Heart left ventricle (tissue), 13 donors: ENCODE results near the gene TSACC.

ENCODE experiments used
- CTCF ChIP-seq, 12 donors: fragments of 200-600 bp; sonication (generic) in 4 of 12; IDR thresholded peaks; one replicate each; pipeline versions ENCODE4 v1.5.0 to v1.8.0; 2018 to 2022; ENCODE audit warnings: antibody characterized with exemption in 12 of 12, mild to moderate bottlenecking in 5 of 12
- POLR2A ChIP-seq, 2 donors: fragments of 450-650 bp; IDR thresholded peaks; one replicate each; pipeline ENCODE4 v1.6.1; 2017; ENCODE audit warnings: antibody characterized with exemption in 2 of 2, mild to moderate bottlenecking in 2 of 2, moderate library complexity in 2 of 2
- donor health status: ischemic (EF 13 %, LVEDD 7.1; RV severe dilation, severe dysfunction).
- donor health status: DM: no; HTN: yes; CAD: no.
- donor health status: DM: no; HTN: no; CAD: no.
- donor health status: ischemic (EF 25% LVEDD 6.9; RV normal size, moderate dysfunction).
- donor health status: ischemic (EF 25% LVEDD 5.7; RV mildly dilated, moderate dysfunction).
- donor health status: ischemic (EF 35%, LVEDD 5.7; RV mildly dilated, moderate dysfunction).
- donor health status: nonischemic (EF 11% LVEDD 7.7; RV severe dilation, severe dysfunction).
- donor health status: DM: yes; HTN: yes; CAD: no.
- donor health status: PGD.
- donor health status: ischemic (EF 29% LVEDD 5.4; RV normal size, mild dysfunction).
- donor health status: nonischemic (EF 23%, LVEDD 6.1; RV moderate dilation, normal function).

- TF ChIP-seq CTCF (IDR thresholded peaks at IDR 0.05): no peak
- no peak for TF ChIP-seq POLR2A (IDR thresholded peaks at IDR 0.05)
Observed at GRCh38 chr1:156391366-156391677, 53.0 kb downstream of the TSACC start.
